ENCODE data around the gene EIF2AK2.
"Not testable (repeated sequence)": the region's sequence is repeated elsewhere in the genome, so short reads cannot be mapped to it uniquely, and the experiment has no call there.

Gene EIF2AK2

DNA sequence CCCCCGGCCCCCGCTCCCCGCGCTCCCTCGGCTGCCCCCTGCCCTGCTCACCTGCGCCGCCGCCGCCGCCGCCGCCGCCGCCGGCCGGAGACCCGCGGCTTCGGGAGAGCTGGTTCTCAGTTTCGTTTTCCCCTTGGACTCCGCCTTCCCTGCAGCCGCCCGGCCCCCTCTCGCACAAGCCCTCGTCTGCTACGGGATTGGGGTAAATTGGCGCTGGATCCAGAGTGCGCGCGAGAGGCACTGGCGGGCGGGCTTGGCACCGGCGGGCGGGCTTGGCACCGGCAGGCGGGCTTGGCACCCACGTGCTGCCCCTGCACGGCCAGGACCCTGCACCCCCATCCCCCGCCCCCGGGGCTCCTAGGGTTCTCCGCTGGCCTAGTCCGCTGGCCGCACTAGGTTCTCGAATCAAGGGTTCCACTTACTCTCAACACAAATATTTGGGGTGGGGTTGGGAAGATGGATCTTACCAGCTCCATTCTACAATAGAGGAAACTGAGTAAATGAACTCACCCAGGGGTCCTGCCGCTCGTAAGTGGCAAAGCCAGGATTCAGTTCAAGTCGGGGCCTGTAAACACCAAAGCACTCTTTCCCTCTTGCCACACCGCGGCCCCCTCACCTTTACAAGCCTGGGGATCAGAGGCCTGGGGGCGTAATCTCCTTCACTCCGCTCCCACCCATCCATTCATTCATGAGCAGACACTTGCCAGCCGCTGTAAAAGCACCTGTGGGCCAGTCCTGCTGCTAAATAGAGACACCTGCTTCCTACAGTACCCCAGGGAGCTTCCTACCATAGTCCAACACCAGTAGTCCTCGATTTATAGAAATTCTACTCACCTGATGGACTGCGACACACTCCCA, at the start of gene EIF2AK2:
TSS of gene EIF2AK2 (minus strand) at position 124 of the 858 bp plus-strand sequence. CDS start 9,174 bp downstream, outside the sequence.
- peak; percentile 98 for DNase-seq (ENCODE audit: low spot score)

DNA sequence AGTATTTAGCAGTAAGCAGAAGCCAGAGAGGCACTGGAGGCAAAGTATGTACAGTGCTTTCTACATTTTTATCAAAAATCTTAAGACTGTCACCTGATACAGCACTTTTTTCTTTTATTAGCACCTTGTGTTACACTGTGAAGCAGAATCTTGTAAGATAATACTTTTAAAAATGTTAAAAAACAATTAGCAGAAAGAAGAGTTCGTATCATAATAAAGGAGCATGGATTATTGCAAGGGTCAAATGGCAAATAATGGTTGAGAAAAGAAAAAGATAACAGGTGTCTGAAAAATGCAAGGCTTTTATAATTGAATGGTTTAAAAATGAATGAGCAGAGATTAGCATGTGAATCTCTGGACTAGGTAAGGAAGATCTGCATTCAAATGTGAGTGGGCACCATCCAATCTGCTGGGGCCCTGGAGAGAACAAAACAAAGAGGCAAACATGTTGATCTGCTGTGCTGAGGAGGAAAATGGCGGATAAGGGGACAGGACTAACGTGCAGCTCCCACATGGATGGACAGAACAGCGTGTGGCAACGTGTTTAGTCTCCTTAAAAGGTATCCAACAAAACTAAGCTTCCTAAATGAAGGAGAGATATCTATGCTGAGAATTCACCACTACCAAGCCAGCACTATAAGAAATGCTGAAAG, 49.0 kb upstream of the EIF2AK2 start:
- DNase-seq (ENCODE audit: low spot score), result no peak

DNA sequence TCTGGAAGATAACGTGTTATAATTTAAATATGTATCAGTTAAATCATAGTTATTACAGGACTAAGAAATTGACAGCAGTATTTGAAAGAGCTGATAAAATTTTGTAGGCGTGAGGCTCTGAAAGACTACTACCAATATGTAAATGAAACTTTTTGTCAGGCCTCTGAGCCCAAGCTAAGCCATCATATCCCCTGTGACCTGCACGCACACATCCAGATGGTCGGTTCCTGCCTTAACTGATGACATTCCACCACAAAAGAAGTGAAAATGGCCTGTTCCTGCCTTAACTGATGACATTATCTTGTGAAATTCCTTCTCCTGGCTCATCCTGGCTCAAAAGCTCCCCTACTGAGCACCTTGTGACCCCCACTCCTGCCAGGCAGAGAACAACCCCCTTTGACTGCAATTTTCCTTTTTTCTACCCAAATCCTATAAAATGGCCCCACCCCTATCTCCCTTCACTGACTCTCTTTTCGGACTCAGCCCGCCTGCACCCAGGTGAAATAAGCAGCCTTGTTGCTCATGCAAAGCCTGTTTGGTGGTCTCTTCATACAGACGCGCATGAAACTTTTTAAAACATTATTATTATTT, 48.4 kb upstream of the EIF2AK2 start:
- DNase-seq (ENCODE audit: low spot score), result not testable (repeated sequence)

DNA sequence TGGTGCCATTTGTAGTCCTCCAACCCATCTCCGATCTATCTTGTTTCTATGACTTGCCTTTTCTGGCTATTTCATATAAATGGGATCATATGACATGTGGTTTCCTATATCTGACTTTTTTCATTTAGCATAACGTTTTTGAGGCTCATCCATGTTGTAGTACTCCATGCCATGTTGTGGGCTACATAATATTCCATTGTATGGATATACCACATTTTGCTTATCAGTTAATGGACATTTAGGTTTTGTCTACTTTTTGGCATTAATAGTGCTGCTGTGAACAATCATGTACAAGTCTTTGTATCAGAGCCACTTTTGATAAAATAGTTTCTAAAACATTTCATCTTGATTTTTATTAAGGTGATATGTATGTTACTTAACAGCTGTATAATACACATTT, 46.9 kb upstream of the EIF2AK2 start:
- DNase-seq (ENCODE audit: low spot score), result no peak

DNA sequence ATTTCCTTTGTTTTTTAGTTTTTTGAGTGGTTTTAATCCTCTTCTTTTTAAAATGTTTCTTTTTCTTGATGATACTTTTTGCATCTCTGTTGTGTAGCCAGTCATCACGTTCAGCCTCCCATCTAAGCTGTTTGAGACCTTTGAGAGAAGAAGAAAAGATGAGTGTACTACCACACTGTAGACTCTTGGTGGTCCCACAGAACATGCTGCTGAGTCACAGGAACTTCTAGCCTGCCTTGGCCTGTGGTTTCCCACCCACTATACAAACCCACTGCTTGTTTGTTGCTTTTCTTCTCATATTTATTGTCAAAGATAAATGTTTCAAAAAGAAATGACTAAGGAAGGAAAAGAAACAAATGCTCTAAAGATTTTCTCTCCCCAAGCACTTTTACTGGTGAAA, 45.0 kb upstream of the EIF2AK2 start:
- no peak for DNase-seq (ENCODE audit: low spot score)

DNA sequence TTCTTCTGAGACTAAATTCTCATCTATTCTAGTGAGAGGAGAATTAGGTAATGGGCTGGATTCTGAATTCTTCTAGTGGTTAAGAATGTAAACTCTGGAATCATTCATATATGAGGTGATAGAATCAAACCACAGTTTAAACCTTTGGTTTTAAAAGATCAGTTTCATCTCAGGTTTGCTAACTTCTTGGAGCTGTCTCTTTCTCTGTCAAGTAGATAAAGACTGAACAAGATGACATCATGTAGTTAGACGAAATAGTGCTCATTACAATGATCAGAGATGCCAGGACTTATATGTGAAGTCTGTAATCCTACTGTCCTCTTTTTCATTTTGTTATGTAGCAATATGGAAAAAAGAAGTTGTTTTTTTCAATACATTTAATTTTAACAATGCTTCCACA, 44.4 kb upstream of the EIF2AK2 start:
- DNase-seq (ENCODE audit: low spot score), result no peak

DNA sequence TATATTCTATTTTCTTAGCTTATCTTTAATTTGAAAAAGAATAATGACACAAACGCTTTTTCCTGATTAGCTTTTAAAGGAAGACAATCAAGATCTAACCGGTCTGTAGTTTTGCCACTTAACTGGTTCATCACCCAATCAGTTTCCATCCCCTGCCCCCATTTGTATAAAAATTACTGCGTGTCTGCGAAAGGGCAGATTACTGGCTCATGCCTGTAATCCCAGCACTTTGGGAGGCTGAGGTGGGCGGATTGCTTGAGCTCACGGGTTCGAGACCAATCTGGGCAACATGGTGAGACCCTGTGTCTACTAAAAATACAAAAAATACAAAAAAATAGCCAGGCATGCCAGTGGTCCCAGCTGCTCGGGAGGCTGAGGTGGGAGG, 41.9 kb upstream of the EIF2AK2 start:
- no peak for DNase-seq (ENCODE audit: low spot score)

DNA sequence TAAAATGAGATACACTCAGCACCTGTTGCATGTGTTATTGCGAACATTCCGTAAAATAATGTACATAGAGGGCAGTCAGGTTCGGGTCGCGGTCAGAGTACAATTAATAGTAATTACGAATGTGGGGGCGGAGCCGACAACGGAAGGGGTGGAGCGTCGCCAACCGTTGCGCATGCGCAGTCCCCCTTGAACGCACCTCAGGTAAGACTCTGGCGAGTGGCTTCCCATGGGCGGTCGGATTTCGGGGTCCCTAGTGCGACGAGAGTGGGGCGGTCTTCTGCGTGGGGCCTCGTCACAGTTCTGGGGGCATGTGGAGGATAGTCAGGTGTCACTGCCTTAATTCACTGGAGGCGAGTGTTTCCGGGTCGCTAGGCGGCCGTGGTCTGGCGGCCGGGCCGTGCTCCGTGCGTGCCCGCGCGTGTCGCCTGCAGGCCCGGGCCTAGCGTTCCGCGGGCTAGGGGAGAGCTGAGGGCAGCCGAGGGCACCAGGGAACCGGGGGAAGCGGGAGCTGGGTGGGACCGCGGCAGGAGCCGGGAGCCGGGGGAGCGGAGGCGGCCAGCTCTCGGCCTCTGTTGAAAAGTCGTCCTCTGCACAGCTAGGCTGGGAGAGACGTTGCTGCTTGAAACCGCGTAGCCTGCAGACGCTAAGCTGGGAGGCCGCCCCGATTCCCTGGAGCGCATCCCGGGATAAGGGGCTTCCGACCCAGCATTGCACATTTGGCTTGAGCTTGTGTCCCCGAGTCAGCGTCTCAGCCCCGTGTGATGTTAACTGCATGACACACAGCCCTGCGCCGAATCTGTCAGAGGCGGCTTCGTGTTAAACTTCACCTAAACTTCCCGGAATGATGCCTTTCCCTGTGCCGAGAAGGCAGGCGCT, 39.8 kb upstream of the EIF2AK2 start, which contains the start of gene CEBPZOS:
TSS of gene CEBPZOS (plus strand) at position 177 of the 876 bp plus-strand sequence. CDS start 3,209 bp downstream, outside the sequence.
- peak; percentile 81 for DNase-seq (ENCODE audit: low spot score)

DNA sequence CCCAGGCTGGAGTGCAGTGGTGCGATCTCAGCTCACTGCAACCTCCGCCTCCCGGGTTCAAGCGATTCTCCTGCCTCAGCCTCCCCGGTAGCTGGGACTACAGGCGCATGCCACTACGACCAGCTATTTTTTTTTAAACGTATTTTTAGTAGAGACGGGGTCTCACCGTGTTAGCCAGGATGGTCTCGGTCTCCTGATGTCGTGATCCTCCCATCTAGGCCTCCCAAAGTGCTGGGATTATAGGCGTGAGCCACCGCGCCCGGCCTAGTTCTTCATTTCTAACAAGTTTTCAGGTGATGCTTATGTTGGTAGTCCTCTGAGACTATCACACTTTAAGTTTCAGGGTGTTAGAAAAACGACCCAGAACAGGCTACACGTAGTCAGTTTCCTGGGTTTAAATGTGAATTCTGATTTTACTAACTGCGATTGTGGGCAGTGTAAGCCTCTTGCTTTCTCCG, 39.1 kb upstream of the EIF2AK2 start:
- DNase-seq (ENCODE audit: low spot score), result not testable (repeated sequence)

DNA sequence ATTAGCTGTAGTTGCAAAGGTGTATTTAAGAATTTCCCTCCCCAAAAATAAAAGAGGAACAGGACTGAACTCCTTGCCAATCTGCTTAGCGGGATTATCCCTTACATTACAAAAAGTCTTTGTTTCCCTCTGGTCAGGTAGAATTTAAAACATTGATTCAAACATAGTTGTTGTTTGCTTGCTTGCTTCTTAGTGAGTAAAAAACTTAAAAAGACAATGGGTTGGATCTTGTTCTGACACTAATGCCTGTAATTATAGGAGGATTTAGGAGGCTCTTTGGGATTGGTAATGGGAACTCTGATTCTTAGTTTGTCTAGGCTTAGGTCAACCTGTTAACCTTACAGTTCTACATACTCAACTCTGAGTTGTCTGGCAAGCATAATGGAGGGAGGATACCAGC, 35.8 kb upstream of the EIF2AK2 start:
- DNase-seq (ENCODE audit: low spot score), result no peak

DNA sequence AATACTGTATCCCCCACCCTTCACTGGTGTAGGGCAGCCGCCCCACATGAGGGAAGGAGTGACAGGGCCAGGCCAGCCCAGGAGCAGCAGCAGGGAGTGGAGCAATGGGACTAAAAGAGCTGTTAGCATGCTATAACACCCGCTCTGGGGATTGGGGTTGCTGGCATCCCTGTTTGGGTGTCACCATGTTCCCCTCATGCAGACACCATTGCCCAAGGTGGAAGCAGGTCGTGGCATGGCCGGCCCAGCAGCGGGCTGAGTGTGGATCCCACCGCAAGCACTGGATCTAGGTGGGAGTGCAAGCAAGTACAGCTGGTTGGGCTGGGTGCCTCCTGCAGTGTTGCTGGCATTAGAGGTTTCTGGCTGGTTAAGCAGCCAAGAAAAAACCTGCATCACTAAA, 35.0 kb upstream of the EIF2AK2 start:
- DNase-seq (ENCODE audit: low spot score), result no peak

DNA sequence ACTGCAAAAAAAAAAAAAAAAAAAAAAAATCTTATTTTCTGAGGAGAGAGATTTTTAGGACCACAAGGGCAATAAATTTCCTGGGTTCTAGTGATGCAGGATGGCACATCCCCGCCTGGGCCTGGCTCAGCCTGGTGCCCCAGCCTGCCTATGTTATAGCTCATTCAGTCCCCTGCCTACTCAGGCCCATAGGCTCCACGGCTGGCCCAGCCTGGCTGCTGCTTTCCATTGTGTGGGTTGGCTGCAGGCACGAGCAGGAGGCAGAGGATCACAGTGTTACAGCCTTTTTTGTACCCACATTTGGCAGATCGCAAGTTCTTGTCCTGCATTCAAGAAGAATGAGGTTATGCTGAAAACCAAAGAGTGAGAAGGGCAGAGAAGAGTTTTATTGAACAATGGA, 34.5 kb upstream of the EIF2AK2 start:
- no peak for DNase-seq (ENCODE audit: low spot score)

DNA sequence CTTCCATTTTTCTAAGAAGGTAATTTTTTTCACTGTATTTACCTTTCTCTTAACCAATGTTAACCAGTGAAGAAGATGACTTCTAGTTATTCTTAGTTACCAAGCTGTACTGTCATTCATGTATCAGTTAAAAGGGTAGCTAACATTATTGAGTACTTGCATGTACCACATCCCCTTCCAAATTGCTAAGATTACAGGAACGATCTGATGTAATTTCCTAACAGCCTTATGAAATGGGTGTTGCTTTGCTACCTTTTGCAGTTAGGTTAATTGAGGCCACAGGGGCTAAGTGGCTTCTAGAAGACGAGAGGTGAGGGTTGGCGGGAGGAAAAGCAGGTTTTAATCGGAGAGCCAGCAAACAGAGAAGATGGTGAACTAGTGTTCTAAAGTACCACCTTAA, 33.5 kb upstream of the EIF2AK2 start:
- no peak for DNase-seq (ENCODE audit: low spot score)

DNA sequence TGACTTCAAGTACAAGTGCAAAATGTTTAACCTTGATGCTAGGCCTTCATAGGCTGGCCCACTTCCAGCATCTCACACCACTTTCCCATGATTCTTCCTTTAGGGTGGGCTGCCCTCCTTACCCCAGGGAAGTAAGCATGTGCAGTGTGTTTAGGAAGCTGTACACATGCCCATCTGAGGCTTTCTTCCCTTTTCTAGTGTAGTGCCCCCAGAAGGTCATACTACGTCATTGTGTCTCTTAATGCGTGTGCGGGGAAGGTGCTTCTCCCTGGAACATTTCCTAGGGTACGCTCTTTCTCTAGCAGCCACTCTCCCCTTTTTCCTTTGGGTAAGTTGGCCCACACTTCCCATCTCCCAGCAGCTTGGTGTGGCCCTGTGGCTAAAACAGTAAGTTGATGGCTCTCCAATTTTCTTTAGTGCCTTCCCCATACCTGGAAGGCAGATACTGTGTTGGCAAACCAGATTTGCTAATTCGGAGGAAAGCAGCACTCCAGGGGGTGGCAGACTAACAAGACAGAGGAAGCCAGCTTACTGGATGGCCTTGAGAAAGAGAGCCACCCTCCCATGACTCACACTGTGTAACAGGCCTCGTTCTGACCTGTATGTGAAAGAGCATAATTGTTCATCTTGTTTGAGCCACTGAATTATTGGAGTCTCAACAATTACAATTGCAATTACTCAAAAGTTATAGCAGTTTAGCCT, 32.8 kb upstream of the EIF2AK2 start:
- DNase-seq (ENCODE audit: low spot score), result peak; percentile 60

DNA sequence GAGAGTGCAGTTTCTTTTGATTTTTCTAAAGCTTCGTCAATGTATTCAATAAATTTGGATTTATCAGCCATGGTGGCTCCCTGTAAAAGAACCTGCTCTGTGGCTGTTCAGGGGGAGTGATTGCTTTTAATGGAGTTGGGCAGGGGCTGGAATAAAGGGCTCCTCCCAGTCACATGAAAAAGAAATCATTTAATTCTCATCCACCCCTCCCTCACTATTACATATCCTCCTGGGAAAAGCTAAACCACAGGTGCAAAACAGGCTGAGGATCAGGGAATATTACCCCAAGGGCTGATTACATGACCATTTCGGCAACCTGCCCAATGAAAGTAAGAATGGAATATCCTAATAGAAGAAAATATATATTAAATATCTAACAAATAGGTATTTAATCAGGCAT, 31.8 kb upstream of the EIF2AK2 start, which contains the start of gene SULT6B1:
TSS of gene SULT6B1 (minus strand) at position 101 of the 400 bp plus-strand sequence. CDS start at position 71, 30 bp downstream.
- DNase-seq (ENCODE audit: low spot score), result no peak

DNA sequence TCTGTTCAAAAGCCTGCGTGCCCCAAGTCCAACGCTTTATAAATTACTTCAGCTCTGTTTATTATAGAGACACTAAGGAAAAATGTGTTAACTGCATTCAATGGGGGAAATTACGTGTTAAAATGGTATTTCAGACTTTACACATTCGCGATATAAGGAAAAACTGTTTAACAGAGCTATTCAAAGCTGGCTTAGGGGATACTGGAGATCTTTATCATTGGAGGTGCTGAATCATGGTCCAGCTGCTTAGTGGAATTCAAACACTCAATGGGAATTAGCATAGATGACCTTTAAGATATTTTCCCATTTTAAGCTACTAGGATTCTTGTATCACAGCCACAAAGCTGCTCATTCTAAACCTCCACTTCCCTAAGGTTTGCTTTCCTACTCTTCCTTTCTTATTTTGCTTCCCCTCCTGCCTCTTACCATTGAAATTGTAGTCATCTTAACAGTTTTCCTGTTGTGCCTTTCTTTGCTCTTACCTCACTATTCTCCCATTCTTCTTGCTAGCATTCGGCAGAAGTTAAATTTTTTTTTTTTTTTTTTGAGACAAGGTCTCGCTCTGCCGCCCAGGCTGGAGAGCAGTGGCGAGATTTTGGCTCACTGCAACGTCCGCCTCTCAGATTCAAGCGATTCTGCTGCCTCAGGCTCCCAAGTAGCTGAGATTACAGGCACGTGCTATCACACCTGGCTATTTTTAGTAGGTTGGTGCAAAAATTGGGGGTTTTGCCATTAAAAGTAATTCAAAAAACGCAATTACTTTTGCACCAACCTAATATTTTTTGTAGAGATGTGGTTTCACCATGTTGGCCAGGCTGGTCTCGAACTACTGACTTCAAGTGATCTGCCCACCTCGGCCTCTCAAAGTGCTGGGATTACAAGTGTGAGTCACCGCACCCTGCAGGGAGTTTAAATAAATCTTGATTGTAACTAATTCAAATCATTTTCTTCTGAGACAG, 25.2 kb upstream of the EIF2AK2 start:
- no peak for DNase-seq (ENCODE audit: low spot score)

DNA sequence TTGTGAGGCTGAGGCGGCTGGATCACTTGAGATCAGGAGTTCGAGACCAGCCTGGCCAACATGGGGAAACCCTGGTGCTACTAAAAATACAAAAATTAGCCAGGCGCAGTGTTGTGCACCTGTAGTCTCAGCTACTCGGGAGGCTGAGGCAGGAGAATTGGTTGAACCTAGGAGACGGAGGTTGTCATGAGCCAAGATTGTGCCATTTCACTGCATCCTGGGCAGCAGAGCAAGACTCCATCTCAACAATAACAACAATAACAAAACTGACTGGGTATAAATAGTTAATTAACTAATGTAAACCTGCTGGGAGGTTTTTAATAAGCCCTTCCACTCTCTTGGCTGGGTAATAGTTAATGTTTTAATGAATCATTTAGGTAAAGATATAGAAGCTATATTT, 23.9 kb upstream of the EIF2AK2 start:
- no peak for DNase-seq (ENCODE audit: low spot score)

DNA sequence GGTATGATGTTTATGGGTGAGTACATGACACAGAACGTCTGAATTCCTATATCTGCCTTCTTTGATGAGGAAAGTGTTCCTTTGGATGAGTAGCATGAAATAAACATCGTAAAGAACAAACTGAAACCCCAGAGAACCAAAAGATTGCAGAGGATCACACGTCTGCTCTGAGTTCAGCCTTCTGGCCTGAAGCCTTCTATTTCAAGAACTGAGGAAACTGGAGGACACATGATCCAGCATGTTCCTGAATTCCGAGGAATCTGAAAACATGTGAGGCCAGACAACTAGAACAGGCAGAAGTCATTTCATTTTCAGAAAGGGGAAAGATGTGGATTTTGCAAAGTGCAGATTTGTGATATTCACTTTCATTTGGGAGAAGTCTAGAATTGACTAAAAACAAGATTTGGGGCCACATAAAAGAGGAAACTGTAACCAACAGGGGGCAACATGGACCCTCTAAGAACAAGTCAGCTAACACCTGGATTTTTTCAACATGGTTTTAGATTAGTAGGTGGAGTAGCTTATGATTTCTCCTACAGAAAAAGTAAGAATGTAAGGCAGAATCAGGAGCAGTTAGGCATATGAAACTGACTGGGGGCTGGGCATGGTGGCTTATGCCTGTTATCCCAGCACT, 23.3 kb upstream of the EIF2AK2 start:
- no peak for DNase-seq (ENCODE audit: low spot score)

DNA sequence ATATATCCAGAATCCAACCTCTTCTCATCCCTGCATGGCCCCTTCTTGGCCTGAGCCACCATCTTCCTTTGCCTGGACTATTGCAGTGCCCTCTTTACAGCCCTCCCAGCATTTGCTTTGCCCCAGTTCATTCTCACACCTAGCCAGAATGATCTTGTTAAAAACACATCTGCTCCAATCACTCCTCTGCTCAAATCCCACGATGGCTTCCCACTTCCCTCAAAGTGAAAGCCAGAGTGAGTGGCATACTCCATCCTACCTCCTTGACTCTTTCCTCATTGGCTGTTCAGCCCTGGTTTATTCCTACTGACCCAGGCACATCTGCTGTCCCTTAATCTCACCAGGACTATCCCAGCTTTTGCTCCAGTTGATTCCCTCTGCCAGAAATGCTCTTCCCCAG, 17.0 kb upstream of the EIF2AK2 start:
- no peak for DNase-seq (ENCODE audit: low spot score)

DNA sequence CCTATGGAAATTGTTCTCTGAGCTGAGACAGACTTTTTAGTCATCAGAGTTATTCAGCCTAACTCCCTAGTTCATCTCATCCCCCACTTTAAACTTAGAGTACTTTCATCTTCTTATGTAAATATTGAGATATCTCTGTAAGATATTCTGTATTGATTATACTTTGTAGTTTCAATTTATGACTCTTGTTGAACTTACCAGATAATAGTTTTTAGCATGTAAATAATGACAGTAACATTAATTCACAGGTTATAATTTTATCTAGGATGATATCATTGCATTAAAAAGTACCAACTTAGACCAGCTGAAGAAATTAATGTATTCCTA, 14.8 kb upstream of the EIF2AK2 start:
- no peak for DNase-seq (ENCODE audit: low spot score)
